HEK293T (cell line): ENCODE results near the gene PROCA1.

ENCODE experiments used
- ARNT ChIP-seq: fragments of 450-650 bp; IDR thresholded peaks from 2 replicates; pipeline ENCODE4 v1.6.1; 2017; ENCODE audit warnings: mild to moderate bottlenecking
- BHLHE40 ChIP-seq: fragments of 450-650 bp; IDR thresholded peaks from 2 replicates; pipeline ENCODE4 v1.6.1; 2016; ENCODE audit warnings: mild to moderate bottlenecking, moderate library complexity, borderline replicate concordance
- ELF4 ChIP-seq: fragments of 450-650 bp; IDR thresholded peaks from 2 replicates; pipeline ENCODE4 v1.6.1; 2017; ENCODE audit warnings: antibody characterized with exemption
- FOXA1 ChIP-seq: fragments of 450-650 bp; IDR thresholded peaks from 2 replicates; pipeline ENCODE4 v1.6.1; 2016; ENCODE audit warnings: mild to moderate bottlenecking
- FOXK2 ChIP-seq: fragments of 450-650 bp; IDR thresholded peaks from 2 replicates; pipeline ENCODE4 v1.6.1; 2016; ENCODE audit warnings: mild to moderate bottlenecking
- FOXM1 ChIP-seq: fragments of 450-650 bp; IDR thresholded peaks from 2 replicates; pipeline ENCODE4 v1.6.1; 2017; ENCODE audit warnings: mild to moderate bottlenecking, borderline replicate concordance
- HDGF ChIP-seq: fragments of 450-650 bp; IDR thresholded peaks from 2 replicates; pipeline ENCODE4 v1.6.1; 2017; ENCODE audit warnings: antibody characterized with exemption, borderline replicate concordance
- L3MBTL2 ChIP-seq: fragments of 450-650 bp; conservative IDR thresholded peaks from 2 replicates; pipeline ENCODE4 v1.6.1; 2016; ENCODE audit warnings: mild to moderate bottlenecking
- LEF1 ChIP-seq: fragments of 450-650 bp; IDR thresholded peaks from 2 replicates; pipeline ENCODE4 v1.6.1; 2017; ENCODE audit warnings: mild to moderate bottlenecking, borderline replicate concordance
- NFRKB ChIP-seq: fragments of 450-650 bp; IDR thresholded peaks from 2 replicates; pipeline ENCODE4 v1.6.1; 2016; ENCODE audit warnings: mild to moderate bottlenecking, moderate library complexity
- SP1 ChIP-seq: fragments of 450-650 bp; IDR thresholded peaks from 2 replicates; pipeline ENCODE4 v1.6.1; 2017
- SUZ12 ChIP-seq: fragments of 450-650 bp; IDR thresholded peaks from 2 replicates; pipeline ENCODE4 v1.6.1; 2016; ENCODE audit warnings: mild to moderate bottlenecking
- TARDBP ChIP-seq: fragments of 450-650 bp; IDR thresholded peaks from 2 replicates; pipeline ENCODE4 v1.6.1; 2016
- TF ChIP-seq, protein P1 (sequence below): fragments of 450-650 bp; IDR thresholded peaks from 2 replicates; pipeline ENCODE4 v1.6.1; 2016

DNA sequence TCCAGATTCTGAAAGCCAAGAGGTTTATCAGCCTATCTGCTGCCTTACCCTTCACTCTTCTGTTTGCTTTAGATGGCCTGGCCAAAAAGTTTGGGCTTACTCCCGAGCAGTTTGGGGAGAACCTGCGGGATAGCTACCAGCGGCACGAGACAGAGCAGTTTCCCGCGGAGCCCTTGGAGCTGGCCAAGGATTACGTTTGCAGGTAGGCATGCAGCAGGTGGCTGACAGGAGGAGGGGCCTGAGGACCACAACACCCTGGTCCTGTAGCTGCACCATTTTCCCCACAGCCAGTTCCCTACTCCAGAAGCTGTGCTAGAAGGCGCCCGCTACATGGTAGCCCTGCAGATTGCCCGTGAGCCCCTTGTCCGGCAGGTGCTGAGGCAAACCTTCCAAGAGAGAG is 29.0 kb downstream of the PROCA1 start:
- TF ChIP-seq BHLHE40 = no peak
- TF ChIP-seq L3MBTL2 = no peak
- no peak for TF ChIP-seq SP1
- TF ChIP-seq FOXA1 = no peak
- no peak for TF ChIP-seq SUZ12
- TF ChIP-seq ELF4 = no peak
- no peak for TF ChIP-seq HDGF
- no peak for TF ChIP-seq FOXM1
- no peak for TF ChIP-seq ARNT
- no peak for TF ChIP-seq LEF1
- TF ChIP-seq FOXK2 = no peak
- no peak for TF ChIP-seq TARDBP
- TF ChIP-seq NFRKB = no peak
- TF ChIP-seq, protein P1, sequence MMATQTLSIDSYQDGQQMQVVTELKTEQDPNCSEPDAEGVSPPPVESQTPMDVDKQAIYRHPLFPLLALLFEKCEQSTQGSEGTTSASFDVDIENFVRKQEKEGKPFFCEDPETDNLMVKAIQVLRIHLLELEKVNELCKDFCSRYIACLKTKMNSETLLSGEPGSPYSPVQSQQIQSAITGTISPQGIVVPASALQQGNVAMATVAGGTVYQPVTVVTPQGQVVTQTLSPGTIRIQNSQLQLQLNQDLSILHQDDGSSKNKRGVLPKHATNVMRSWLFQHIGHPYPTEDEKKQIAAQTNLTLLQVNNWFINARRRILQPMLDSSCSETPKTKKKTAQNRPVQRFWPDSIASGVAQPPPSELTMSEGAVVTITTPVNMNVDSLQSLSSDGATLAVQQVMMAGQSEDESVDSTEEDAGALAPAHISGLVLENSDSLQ = no peak
